ENCODE measurements around the gene AANAT.
A peak's percentile ranks its signal among the peaks of the same experiment; 100 is the strongest.

The AANAT gene

DNA sequence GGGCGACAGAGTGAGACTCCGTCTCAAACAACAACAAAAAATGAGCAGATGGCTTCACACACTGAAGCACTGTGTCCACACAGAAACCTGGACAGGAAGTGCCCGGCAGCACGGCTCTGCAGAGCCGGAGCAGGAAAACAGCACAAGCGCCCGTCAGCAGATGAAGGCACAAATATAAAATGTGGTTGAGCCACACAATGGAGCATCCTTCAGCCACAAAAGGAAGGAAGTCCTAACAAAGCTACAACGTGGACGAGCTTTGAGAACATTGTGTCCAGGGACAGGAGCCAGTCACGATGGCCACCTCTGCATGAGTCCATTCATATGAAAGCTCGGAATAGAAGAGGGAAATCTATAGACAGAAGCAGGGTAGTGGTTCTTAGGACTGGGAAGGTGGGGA, 18.2 kb downstream of the AANAT start:
- peak in 22 of 51 donors; percentile 12 to 70 (median 36) for DNase-seq

DNA sequence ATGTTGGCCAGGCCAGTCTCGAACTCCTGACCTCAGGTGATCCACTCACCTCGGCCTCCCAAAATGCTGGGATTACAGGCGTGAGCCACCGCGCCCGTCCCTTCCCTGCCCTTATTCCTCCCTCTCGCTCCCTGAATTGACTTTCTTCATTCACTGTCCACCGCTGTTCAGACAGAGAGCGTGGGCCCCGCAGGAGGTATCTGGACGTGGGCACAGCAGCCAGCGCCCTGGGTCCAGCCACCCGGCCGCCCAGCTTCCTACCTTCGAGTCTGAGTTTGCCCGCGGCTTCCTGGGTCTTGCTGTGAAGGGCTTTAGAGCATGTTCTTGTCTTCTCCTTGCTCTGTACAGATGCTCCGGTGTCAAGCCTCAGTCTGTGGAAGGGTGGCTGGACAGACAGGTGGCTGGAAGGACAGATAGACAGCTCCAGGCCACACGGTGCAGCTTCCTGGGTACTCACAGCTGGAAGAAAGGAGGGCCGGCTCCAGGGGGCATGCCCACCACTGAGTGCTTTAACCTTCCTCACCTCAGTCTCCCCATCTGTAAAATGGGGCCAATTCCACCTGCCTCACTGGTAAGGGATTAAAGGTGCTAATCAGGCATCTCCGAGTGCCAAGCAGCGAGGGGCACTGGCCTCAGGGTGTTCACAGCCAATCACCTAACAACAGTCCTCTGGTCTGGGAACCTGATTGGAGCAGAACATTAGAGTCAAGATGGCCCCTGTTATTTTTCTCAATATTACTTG, 20.2 kb downstream of the AANAT start:
- no peak for DNase-seq

DNA sequence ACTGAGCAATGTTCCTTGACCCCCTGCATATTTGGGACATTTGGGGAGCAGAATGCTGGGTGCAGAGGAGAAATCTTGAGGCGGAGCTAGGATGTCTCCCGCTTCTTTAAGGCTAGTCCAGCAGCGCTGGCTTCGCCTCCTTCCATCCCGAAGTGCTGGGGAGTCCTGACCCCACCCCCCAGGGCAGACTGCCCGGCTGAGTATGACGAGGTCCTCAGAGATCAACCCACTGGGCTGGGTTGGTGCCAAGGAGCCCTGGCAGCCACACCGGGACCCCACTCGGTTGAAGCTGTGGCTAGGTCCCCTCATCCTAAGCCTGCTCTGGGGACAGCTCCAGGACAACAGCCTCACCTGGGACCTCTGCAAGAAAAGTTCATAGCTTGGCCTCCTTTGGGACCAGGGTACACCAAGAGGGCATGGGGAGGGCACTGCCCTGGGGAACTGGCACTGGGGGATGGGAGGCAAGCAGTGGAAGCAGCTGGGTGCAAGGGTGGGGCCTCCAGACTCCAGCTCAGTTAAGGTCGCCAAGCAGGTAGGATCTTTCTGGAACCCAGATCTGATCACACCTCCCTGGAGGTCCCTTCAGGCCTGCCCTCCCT, 22.8 kb downstream of the AANAT start:
- no peak for DNase-seq

DNA sequence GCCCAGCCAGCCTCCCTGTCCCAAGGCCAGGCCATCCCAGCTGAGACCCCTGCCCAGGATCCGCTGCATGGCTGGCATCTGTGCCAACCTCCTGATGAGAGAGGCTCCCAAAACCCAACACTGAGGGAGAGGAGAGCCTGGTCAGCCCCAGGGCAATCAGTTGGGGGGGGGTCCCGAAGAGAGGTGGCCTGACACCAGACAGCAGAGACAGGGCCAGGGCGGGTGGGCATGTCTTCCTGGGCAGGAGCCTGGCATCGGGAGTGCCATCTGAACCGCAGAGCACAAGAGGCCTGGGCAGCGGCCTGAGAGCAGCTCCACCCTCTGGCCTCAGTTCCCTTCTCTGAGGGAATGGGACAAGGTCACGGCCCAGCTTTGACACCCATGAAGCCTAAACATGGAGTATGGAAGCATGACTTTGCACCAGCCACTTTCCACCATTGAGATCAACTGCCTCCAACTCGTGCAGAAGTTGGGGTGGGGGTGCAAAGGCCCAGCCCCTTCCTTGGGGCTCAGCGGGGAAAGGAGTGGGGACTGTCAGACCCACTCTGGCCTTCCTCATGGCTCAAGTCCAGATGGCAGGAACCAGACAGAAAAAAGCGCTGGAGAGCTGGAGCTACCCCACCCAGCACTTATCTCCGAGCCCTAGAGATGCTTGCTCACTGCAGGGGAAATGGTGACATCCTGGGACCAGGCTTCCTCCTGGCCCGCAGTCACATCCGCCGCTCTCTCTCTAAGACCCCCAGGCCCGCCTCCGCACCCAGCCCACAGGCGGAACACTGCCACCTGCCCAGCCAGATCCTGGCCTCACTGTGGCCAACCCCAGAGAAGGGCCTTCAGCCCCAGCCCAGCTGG, 24.1 kb downstream of the AANAT start:
- no peak for DNase-seq

DNA sequence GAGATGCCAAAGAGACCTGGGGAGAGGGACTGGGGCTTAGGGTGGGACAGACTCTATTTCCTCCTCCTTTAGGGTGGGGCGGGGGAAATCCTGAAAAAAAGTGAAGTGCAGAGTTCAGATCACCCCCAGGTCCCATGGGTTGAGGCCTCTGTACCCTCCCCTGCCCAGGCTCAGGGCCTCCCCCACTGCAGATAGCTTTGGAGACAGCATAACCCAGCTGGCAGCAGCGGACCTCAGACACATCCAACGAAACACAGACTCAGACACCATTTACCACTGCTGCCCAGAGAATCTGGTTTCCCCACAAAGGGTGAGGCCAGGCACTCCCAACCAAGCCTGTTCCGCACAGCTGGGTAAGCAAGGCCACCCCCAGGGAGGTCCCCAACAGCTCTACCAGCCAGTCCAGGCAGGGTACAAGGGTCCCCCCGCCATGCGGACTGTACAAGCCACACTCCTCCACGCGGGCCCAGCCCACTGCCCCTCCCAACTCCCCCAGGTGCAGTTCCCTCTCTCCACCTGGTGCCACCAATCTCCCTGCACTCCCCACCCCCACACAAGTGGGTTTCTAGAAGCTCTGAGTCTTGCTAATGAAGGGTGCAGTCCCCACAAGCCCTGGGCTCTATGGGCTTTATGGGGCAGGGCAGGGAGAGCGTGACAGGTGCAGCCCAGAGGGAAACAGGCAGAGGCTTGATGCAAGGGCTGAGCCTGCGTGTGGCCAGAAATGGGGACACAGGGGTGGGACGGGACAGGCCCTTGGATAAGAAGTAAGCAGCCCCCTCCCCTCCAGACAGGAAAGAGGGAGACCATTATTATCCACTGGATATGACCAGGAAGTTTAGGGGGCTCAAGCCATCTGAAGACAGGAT, 25.0 kb downstream of the AANAT start:
- DNase-seq: no peak

DNA sequence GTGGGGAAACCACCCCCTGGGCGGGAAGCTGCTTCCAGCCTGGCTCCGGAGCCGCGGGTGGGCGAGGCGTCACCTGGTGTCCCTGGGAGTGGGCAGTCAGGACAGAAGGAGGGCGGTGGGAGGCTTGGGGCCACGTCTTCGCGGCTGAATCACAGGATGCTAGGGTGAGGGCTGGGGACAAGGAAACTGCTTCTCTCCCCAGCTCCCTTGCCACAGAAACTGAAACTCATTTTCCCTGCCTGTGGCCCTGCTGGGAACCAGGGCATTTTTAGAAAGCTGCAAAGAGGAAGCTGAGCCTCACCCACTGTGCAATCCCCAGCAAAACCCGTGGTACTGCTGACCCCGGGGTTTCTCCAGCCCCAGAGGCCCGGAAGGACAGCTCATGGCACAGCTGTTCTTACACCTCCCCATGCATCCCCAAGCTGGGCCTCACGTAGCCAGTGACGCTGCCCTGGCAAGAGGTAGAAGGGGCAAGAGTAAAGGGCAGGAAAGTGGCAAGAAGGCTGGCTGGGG, 25.6 kb downstream of the AANAT start:
- DNase-seq: peak in 27 of 51 donors; percentile 17 to 74 (median 36)

DNA sequence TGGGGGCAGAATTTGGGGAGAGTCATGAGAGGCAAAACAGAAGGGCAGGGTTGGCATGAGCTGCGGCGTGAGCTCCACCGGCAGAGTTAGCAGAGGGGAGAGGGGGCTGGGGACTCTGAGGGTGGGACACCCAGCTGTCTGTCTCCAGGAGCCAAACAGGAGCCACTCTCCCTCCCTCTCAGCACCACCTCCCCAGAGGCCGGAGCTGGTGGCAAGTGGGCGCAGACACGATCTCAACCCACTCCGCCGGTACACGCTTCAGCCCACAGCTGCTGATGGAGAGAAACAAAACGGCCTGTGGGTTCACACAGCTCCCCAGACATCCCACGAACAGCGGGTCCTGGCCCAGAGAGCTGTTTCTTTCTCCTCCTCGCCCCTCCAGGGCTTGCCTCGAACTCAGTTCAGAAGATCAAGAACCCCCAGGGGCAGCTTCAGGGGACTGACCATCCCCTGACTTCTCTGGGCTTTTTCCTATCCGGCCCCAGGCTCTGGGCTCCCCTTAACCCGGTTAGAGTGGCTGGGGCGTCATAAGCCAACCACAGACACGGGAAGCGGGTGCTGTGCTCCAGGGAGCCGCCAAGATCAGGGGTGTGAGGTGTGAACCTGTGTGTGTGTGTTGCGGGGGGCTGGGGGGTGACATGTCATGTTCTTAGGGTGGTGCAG, 26.2 kb downstream of the AANAT start:
- DNase-seq: peak in 1 of 51 donors; percentile 65

DNA sequence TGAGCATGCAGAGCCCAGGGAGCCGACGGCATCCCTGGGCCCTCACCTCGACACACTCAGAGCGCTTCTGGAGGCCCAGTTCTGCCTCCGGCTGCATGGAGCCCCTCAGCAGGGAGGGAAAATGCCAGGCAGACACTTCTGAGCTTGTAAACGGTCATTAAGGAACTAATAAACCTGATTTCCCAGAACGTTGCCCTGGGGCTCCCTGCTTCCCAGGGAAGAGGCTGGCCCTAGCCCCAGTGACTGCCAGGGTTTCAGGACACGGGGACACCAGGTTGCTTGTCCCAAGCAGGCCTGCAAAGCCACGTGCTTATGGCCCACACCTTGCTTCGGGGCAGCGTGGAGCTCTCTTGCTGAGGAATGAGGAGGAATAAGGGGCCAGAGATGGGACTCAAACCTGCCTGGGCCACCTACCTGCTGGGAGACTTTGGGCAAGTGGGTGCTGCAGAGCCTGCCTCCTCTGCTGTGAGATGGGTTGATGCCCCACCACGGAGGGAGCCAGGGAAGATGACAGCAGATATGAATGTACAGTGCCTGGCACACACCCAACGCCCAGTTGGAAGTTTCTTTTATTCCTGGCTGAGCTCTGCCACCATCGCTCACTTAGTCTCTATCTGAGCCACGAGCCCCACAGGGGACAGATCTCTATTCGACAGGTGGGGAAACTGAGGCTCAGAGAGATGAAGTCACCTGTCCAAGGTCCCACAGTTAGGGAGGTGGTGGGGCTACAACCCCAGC, 28.4 kb downstream of the AANAT start:
- DNase-seq: peak in 1 of 51 donors; percentile 35

DNA sequence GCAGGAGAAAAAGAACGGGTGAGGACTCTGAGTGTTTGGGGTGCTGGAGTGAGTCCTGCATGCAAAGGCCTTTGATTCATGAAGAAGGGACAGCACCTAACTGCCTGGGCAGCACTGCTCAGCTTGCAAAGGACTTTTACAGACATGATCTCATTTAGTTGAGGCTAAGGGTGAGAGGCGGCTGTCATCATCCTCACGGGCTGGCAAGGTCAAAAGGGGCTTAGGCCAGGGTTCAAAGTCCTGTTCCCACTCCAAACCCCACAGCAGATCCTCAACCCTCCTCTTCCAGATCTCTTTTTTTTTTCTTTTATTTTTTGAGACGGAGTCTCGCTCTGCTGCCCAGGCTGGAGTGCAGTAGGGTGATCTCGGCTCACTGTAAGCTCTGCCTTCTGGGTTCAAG, 29.1 kb downstream of the AANAT start:
- DNase-seq: no peak

DNA sequence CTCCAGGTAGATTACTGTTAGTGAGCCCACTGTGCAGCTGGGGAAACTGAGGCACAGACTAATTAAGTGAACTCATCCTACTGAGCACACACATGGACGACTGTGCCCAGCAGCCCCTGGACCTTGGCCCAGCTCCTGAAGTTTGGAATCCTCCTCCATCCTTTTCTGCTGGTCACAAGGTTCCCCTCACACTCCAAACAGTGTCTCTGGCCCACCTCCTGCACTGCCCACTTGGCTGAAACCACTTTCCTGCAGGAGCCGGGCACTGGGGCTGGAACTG, 30.2 kb downstream of the AANAT start:
- peak in 1 of 51 donors; percentile 50 for DNase-seq

DNA sequence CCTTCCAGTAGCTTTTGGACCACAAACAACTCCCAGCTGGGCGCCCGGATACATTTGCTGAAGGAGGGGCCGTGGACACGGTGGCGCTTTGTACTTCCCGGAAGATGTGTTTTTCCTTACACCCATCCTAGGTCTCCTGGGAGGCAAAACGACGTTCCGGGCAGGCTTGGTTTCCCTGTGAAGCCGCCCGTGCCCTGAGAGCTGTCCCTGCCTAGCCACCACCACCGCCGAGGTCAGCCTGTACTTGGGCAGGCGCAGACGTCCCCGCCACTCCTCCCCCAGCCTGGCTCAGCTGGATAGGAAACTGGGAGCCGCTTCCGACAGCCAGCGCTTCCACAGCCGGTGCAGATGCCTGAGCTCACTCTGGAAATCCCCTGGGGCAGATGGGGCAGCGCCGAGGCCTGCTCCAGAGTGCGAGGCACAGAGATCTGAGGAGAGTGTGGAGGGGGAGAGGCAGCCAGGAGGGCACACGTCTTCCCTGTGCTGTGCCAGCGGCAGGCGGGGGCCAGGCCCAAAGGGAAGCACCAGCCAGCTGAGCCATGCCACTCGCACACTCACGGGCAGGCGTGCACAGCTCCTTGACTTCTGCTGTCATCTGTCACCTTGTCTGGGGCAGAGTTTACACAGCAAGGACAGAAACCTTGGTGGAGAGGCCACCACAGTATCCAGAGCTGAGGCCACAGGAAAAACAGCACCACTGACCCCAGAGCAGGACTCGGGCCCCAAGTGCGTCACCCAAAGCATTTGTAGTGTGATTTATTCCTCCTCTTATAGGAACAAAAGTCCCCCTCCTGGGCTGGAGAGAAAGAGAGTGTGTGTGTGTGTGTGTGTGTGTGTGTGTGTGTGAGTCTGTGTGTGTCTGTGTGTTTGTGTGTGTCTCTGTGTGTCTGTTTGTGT, 30.8 kb downstream of the AANAT start:
- DNase-seq: peak in 41 of 51 donors; percentile 16 to 77 (median 56)

DNA sequence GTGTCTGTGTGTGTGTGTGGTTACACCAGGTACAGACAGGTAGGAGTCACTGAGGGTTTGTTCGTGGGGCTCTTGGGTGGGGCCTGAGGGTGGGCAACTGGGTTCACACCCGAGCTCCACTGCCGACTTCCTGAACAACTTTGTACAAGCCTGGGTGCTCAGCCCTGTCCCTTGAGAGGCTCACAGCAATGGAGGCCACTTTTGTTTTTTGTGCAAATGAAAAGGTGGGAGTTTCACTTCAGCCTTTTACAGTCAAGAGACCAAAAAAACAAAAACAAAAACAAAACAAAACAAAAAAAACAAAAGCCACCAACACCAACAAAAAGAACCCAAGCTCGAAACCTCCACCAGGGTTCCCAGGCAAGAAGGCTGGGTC, 31.5 kb downstream of the AANAT start:
- DNase-seq: no peak

DNA sequence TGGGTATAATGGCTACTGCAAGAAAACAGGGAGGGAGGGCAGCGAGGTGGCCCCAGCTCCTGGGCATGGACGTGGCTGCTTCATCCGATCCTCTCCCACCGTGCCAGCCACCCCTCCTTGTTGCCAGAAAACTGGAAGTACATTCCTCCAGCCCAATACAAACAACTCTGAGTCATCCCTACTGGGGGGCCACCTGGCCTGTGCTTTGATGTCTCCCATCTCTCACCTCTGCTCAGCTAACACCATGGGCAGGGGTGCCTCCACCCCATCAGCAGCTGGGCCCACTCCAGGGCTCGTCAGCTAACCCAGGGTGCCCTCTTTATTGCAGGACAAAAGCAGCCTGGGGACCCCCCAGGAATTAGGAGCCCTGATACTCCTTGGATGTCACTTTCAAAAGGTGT, 31.9 kb downstream of the AANAT start:
- DNase-seq: no peak

DNA sequence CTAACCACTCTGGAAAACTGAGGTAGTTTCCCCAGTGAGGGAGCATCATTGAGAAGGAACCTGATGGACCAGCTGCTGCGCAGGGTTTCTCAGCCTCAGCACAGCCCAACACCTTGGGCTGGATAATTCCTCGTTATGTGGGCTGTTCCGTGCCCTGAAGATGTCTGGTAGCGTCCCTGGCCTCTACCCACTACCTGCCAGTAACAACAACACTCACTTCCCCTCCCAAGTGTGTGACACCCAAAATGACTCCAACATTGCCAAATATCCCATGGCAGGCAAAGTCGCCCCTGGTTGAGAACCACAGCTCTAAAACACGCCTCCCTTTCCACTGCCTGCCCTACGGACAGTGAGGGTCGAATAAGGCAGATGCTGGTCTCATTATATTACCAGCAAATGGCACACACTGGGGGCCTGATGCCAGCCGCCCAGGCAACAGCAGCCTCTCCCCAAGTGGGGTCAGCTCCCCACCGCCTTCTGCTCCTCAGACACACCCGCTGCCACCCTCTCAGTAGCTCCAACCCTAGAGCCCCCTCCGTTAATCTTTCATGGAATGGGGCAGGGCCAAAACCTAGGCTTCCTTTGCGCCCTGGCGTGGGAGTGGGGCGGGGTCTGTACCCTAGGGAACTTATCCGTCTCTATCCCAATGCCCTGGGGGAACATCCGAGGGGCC, 32.8 kb downstream of the AANAT start:
- no peak for DNase-seq

DNA sequence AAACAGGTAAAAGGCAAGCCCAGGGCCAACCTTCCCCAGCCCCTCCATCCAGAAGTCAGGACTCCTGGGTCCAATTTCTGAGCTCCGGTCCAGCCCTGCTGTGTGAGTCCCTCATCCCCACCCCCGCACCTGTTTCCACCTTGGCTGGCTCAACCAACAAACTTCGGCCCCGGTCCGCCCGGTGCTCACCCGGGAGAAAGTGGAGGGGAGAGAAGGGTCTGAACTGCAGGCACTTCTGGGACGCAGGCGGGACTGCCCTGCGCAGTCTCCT, 33.3 kb downstream of the AANAT start:
- DNase-seq: no peak

DNA sequence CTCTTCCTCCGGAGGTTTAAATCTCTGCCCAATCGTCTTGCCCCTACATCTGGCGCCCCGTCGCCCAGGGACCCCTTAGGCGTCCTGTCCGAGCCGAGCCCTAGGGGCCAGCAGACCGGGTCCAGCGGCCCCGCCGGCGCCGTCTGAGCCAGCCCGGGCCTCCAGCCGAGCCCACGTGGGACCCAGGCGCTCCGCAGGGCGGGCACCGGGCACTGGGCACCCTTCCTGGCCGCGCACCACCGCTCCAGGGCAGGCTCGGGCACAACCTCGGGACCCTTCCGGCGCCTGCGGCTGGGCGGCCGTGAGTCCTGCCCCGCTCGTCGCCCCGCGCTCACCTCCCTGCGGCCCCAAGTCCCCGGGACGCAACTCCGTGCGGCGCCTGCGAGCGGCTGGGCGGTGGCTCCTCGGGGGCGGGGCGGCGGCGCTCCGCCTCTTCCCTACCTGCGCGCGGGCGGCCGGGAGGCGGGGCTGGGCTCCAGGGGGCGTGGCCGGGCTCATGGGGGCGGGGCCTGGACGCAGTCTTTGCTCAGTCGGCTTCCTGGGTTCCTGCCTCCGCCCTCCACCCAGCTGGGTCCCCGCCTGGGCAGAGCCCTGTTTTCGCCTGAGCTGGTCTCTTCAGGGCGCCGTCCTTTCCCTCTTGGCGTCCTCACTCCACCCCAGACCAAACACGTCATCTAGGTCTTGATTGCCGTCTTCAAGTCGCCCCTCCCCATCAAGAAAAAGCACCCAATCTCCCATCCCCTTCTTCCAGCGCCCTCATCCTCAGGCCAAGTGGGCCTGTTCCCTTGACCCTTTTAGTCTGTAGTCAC, 33.8 kb downstream of the AANAT start, which contains the start of gene RHBDF2:
Gene RHBDF2 (minus strand): TSS at position 406 of the 809 bp plus-strand sequence. CDS start 19,899 bp downstream, outside the sequence.
- peak in 45 of 51 donors; percentile 19 to 87 (median 67) for DNase-seq

DNA sequence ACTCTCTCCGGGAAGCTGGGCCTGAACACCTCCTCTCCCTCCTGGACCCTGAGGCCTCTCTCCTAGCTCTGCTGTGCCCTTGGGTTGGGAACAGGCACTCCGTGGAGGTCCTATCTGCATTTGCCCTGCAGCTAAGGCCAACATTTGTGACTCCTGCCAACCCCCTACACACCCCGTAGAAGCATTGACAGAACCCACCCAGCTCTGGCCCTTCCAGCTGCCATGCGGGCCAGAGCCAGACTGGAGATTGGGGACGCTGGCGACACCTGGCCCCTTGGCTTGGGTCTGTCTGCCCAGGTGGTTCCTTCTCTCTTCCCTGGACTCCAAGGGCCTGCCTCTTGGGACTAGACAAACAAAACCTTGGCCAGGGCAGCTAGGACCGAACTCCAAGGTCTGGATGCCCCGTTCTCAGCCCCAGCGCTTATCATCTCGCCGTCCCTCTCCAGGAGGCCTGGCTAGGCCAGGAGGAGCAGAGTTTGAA, 34.5 kb downstream of the AANAT start:
- DNase-seq: no peak

Measured in hypothalamus (tissue), 51 donors.